Liver (tissue), 9 donors: ENCODE results near the gene UBE2L5. TPM values are rescaled to one million over a fixed set of nuclear protein-coding genes. Genes with fewer than 3 reads are reported as not detected.

ENCODE experiments used
- DNase-seq: peaks from one replicate; pipeline ENCODE4 v3.0.0-alpha.2; 2017; ENCODE audit warnings: low spot score
- H3K27ac ChIP-seq, 2 donors: one replicate each; pipeline ENCODE4 v1.7.0; 2013; ENCODE audit warnings: inconsistent platforms in 2 of 2, low read length in 2 of 2, control low read depth in 1 of 2, low read depth in 1 of 2, mild to moderate bottlenecking in 1 of 2
- H3K27me3 ChIP-seq, 4 donors: one replicate each; pipeline versions ENCODE4 v1.6.1 to v1.7.0; 2013; ENCODE audit warnings: low read length in 3 of 4, inconsistent platforms in 1 of 4, mild to moderate bottlenecking in 1 of 4, moderate library complexity in 1 of 4; ENCODE audit not compliant: control insufficient read depth in 4 of 4, insufficient read depth in 4 of 4
- H3K36me3 ChIP-seq, 4 donors: one replicate each; pipeline versions ENCODE4 v1.6.1 to v1.7.0; 2013; ENCODE audit warnings: low read length in 3 of 4, mild to moderate bottlenecking in 3 of 4, low read depth in 1 of 4, moderate library complexity in 1 of 4; ENCODE audit not compliant: control insufficient read depth in 4 of 4, insufficient read depth in 3 of 4
- H3K4me1 ChIP-seq, 4 donors: one replicate each; pipeline versions ENCODE4 v1.6.1 to v1.7.0; 2013; ENCODE audit warnings: low read length in 3 of 4, mild to moderate bottlenecking in 3 of 4, moderate library complexity in 1 of 4; ENCODE audit not compliant: control insufficient read depth in 4 of 4, insufficient read depth in 4 of 4
- H3K4me3 ChIP-seq, 3 donors: one replicate each; pipeline versions ENCODE4 v1.6.1 to v1.7.0; 2013; ENCODE audit warnings: low read length in 3 of 3, control low read depth in 1 of 3, low read depth in 1 of 3, mild to moderate bottlenecking in 1 of 3
- H3K9ac ChIP-seq, 2 donors: one replicate each; pipeline ENCODE4 v1.7.0; 2013; ENCODE audit warnings: low read length in 2 of 2, mild to moderate bottlenecking in 2 of 2, moderate library complexity in 2 of 2, control low read depth in 1 of 2, low read depth in 1 of 2
- H3K9me3 ChIP-seq, 4 donors: one replicate each; pipeline versions ENCODE4 v1.6.1 to v1.7.0; 2013; ENCODE audit warnings: low read length in 3 of 4; ENCODE audit not compliant: control insufficient read depth in 4 of 4
- EGR1 ChIP-seq, 2 donors: IDR thresholded peaks; 2 replicates each; pipeline ENCODE4 v1.6.1; 2016 to 2018; ENCODE audit warnings: antibody characterized with exemption in 2 of 2, low read depth in 2 of 2
- FOXA1 ChIP-seq: IDR thresholded peaks from 2 replicates; pipeline ENCODE4 v1.6.1; 2016; ENCODE audit warnings: antibody characterized with exemption
- FOXA2 ChIP-seq: IDR thresholded peaks from 2 replicates; pipeline ENCODE4 v1.6.1; 2016; ENCODE audit warnings: antibody characterized with exemption
- GABPA ChIP-seq, 2 donors: IDR thresholded peaks in 1 of 2; conservative IDR thresholded peaks in 1 of 2; 2 replicates each; pipeline ENCODE4 v1.6.1; 2016; ENCODE audit warnings: antibody characterized with exemption in 2 of 2, mild to moderate bottlenecking in 1 of 2, moderate library complexity in 1 of 2
- HNF4A ChIP-seq, 2 donors: conservative IDR thresholded peaks; 2 replicates each; pipeline ENCODE4 v1.6.1; 2016; ENCODE audit warnings: antibody characterized with exemption in 2 of 2, mild to moderate bottlenecking in 2 of 2
- HNF4G ChIP-seq: IDR thresholded peaks from 2 replicates; pipeline ENCODE4 v1.6.1; 2016; ENCODE audit warnings: antibody characterized with exemption
- JUND ChIP-seq, 2 donors: IDR thresholded peaks; 2 replicates each; pipeline ENCODE4 v1.6.1; 2016; ENCODE audit warnings: antibody characterized with exemption in 2 of 2
- NR2F2 ChIP-seq: IDR thresholded peaks from 2 replicates; pipeline ENCODE4 v1.6.1; 2016; ENCODE audit warnings: antibody characterized with exemption
- RAD21 ChIP-seq, 2 donors: IDR thresholded peaks; 2 replicates each; pipeline ENCODE4 v1.6.1; 2016; ENCODE audit warnings: antibody characterized with exemption in 2 of 2, mild to moderate bottlenecking in 2 of 2
- RXRA ChIP-seq, 2 donors: IDR thresholded peaks; 2 replicates each; pipeline ENCODE4 v1.6.1; 2017 to 2018; ENCODE audit warnings: antibody characterized with exemption in 2 of 2, mild to moderate bottlenecking in 1 of 2
- SP1 ChIP-seq: IDR thresholded peaks from 2 replicates; pipeline ENCODE4 v1.6.1; 2018; ENCODE audit warnings: antibody characterized with exemption, mild to moderate bottlenecking
- TAF1 ChIP-seq: conservative IDR thresholded peaks from 2 replicates; pipeline ENCODE4 v1.6.1; 2016; ENCODE audit warnings: antibody characterized with exemption, mild to moderate bottlenecking
- YY1 ChIP-seq: IDR thresholded peaks from 2 replicates; pipeline ENCODE4 v1.6.1; 2016; ENCODE audit warnings: antibody characterized with exemption, mild to moderate bottlenecking
- WGBS: extraction: QIAGEN DNeasy Blood & Tissue Kit; methylation state at CpG from one replicate; pipeline ENCODE4 v1.1.7; 2013; 5-methylcytosine and 5-hydroxymethylcytosine counted together
- polyA plus RNA-seq, 2 donors: library from polyadenylated mRNA; stranded (reverse) in 1 of 2; unstranded in 1 of 2; fragments of 200-250 nt in 1 of 2; fragments of >200 nt in 1 of 2; fragmentation: Nextera tagmentation in 1 of 2; extraction: Ambion mirVana in 1 of 2; gene quantifications; one replicate each; pipeline versions ENCODE4 v1.2.1 to v1.2.3, GENCODE V29; 2013 to 2015
- total RNA-seq, 2 donors: library from RNA; depleted of rRNA; stranded (reverse); fragments of >200 nt; gene quantifications; one replicate each; pipeline ENCODE4 v1.2.3, GENCODE V29; 2014
- TF ChIP-seq, protein P1 (sequence below): IDR thresholded peaks from 2 replicates; pipeline ENCODE4 v1.6.1; 2016; ENCODE audit warnings: antibody characterized with exemption
- TF ChIP-seq, protein P2 (sequence below): fragments of 150-350 bp; IDR thresholded peaks from 2 replicates; pipeline ENCODE4 v1.5.1; 2017; ENCODE audit warnings: improper control_type of control experiment, low read depth, low read length; ENCODE audit not compliant: missing input control
- TF ChIP-seq, protein P3 (sequence below): IDR thresholded peaks from 2 replicates; pipeline ENCODE4 v1.6.1; 2016; ENCODE audit warnings: antibody characterized with exemption
- TF ChIP-seq, protein P4 (sequence below): IDR thresholded peaks from 2 replicates; pipeline ENCODE4 v1.6.1; 2016; ENCODE audit warnings: antibody characterized with exemption
- TF ChIP-seq, protein P5 (sequence below): IDR thresholded peaks from 2 replicates; pipeline ENCODE4 v1.6.1; 2016; ENCODE audit warnings: antibody characterized with exemption, mild to moderate bottlenecking
- donor health status: healthy.
- donor health status: healthy.
- donor health status: healthy.
- donor health status: healthy.
- donor health status: healthy.

The UBE2L5 gene
- total and polyA plus RNA-seq, 4 donors: 0.10 TPM; not detected in 3

DNA sequence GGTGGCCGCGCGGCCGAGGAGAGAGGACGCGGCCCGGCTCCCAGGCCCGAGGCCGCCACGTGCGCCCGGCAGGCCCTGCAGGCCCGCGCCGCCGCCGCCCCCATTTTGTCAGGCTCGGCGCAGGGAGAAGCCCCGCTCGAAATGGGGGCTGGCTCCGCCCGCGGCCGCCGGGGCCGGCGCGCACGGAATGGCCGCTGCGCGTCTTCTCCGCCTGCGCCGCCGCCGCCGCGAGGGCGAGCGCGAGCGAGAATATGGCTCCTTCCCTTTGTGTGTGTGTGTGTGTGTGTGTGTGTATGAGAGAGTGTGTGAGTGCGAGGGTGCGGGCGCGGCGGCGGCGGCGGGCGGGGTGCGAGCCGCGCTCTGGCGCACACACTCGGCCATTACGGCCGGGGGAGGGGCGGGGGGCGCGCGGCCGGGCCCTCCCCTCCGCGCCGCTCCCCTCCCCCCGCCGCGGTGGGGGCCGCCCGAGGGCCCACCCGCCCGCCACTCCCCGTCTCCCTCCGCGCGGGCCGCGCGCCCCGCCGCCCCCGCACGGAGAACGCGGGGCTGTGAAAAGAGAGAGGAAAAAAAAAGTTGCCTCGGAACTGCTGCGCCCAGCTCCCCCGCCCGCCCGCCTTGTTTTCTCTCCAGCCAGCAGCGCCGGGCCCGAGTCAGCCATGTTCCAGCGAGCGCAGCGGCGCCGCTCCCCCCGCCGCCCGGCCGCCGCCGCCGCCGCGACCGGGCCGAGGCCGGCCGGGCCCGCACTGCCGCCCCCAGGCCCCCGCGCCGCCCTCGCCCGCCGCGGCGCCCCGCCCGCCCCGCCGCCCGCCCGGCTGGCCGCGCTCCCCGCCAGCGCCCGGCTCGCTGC is 42.4 kb downstream of the UBE2L5 start:
- WGBS: under 1% methylated on average over 134 of the region's 136 CpGs
- peak overlapping the region; percentile 98 to 99 for H3K27ac ChIP-seq
- DNase-seq: peak; percentile 81
- peak overlapping the region; percentile 89 to 96 for H3K9ac ChIP-seq
- peaks cover 0 to 8% (median 5%) of the 10 kb centered on the region in 4 donors for H3K36me3 ChIP-seq
- H3K4me3 ChIP-seq: peak overlapping the region; percentile 74 to 98 (median 91)
- TF ChIP-seq HNF4G (no peak), SP1 (no peak), EGR1 (IDR thresholded peaks at IDR 0.05; ENCODE audit: low read depth in 2 of 2) (peak; percentile 2 to 49), FOXA1 (peak; percentile 0), HNF4A (conservative IDR thresholded peaks at IDR 0.05) (no peak)
- TF ChIP-seq, protein P1, sequence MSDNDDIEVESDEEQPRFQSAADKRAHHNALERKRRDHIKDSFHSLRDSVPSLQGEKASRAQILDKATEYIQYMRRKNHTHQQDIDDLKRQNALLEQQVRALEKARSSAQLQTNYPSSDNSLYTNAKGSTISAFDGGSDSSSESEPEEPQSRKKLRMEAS: no peak
- TF ChIP-seq, protein P2, sequence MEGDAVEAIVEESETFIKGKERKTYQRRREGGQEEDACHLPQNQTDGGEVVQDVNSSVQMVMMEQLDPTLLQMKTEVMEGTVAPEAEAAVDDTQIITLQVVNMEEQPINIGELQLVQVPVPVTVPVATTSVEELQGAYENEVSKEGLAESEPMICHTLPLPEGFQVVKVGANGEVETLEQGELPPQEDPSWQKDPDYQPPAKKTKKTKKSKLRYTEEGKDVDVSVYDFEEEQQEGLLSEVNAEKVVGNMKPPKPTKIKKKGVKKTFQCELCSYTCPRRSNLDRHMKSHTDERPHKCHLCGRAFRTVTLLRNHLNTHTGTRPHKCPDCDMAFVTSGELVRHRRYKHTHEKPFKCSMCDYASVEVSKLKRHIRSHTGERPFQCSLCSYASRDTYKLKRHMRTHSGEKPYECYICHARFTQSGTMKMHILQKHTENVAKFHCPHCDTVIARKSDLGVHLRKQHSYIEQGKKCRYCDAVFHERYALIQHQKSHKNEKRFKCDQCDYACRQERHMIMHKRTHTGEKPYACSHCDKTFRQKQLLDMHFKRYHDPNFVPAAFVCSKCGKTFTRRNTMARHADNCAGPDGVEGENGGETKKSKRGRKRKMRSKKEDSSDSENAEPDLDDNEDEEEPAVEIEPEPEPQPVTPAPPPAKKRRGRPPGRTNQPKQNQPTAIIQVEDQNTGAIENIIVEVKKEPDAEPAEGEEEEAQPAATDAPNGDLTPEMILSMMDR: no peak
- H3K27me3 ChIP-seq: no peaks in the 10 kb centered on the region
- peaks cover 3 to 31% (median 21%) of the 10 kb centered on the region in 4 donors for H3K4me1 ChIP-seq
- H3K9me3 ChIP-seq: no peaks in the 10 kb centered on the region

DNA sequence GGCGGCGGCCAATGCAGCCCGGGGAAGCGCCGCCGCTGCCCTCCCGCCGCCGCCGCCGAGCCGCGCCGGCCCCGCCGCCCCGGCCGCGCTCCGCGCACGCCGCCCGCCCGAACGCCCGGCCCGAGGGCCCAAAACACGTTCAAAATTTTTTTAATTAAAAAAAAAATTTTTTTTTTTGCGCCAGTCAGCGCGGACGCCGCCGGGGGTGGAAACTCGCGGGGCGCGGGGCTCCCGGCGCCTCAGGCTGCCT is 43.0 kb downstream of the UBE2L5 start:
- under 1% methylated on average over 41 of the region's 41 CpGs for WGBS
- TF ChIP-seq, protein P3, sequence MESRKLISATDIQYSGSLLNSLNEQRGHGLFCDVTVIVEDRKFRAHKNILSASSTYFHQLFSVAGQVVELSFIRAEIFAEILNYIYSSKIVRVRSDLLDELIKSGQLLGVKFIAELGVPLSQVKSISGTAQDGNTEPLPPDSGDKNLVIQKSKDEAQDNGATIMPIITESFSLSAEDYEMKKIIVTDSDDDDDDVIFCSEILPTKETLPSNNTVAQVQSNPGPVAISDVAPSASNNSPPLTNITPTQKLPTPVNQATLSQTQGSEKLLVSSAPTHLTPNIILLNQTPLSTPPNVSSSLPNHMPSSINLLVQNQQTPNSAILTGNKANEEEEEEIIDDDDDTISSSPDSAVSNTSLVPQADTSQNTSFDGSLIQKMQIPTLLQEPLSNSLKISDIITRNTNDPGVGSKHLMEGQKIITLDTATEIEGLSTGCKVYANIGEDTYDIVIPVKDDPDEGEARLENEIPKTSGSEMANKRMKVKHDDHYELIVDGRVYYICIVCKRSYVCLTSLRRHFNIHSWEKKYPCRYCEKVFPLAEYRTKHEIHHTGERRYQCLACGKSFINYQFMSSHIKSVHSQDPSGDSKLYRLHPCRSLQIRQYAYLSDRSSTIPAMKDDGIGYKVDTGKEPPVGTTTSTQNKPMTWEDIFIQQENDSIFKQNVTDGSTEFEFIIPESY: no peak
- no peak for TF ChIP-seq GABPA (IDR thresholded peaks at IDR 0.05 in 1 of 2, conservative IDR thresholded peaks at IDR 0.05 in 1 of 2)
- TF ChIP-seq RXRA (IDR thresholded peaks at IDR 0.05): no peak
- no peak for TF ChIP-seq FOXA1
- TF ChIP-seq JUND (IDR thresholded peaks at IDR 0.05): no peak
- no peak for TF ChIP-seq YY1
- no peak for TF ChIP-seq HNF4A (conservative IDR thresholded peaks at IDR 0.05)
- no peak for TF ChIP-seq EGR1 (IDR thresholded peaks at IDR 0.05; ENCODE audit: low read depth in 2 of 2)
- TF ChIP-seq NR2F2: no peak
- TF ChIP-seq FOXA2: no peak
- TF ChIP-seq, protein P4, sequence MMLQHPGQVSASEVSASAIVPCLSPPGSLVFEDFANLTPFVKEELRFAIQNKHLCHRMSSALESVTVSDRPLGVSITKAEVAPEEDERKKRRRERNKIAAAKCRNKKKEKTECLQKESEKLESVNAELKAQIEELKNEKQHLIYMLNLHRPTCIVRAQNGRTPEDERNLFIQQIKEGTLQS: no peak
- TF ChIP-seq, protein P5, sequence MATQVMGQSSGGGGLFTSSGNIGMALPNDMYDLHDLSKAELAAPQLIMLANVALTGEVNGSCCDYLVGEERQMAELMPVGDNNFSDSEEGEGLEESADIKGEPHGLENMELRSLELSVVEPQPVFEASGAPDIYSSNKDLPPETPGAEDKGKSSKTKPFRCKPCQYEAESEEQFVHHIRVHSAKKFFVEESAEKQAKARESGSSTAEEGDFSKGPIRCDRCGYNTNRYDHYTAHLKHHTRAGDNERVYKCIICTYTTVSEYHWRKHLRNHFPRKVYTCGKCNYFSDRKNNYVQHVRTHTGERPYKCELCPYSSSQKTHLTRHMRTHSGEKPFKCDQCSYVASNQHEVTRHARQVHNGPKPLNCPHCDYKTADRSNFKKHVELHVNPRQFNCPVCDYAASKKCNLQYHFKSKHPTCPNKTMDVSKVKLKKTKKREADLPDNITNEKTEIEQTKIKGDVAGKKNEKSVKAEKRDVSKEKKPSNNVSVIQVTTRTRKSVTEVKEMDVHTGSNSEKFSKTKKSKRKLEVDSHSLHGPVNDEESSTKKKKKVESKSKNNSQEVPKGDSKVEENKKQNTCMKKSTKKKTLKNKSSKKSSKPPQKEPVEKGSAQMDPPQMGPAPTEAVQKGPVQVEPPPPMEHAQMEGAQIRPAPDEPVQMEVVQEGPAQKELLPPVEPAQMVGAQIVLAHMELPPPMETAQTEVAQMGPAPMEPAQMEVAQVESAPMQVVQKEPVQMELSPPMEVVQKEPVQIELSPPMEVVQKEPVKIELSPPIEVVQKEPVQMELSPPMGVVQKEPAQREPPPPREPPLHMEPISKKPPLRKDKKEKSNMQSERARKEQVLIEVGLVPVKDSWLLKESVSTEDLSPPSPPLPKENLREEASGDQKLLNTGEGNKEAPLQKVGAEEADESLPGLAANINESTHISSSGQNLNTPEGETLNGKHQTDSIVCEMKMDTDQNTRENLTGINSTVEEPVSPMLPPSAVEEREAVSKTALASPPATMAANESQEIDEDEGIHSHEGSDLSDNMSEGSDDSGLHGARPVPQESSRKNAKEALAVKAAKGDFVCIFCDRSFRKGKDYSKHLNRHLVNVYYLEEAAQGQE: no peak
- no peak for TF ChIP-seq RAD21 (IDR thresholded peaks at IDR 0.05)
- no peak for TF ChIP-seq HNF4G
- TF ChIP-seq TAF1: no peak
- TF ChIP-seq, protein P2: no peak
- TF ChIP-seq, protein P1: no peak
- no peak for TF ChIP-seq SP1

More for the DNA sequence above, 43.0 kb downstream of the UBE2L5 start:
- Histone ChIP-seq H3K9ac (peak overlapping the region; percentile 42 to 88), H3K27ac (peak overlapping the region; percentile 97 to 98), H3K4me1 (peaks cover 3 to 31% (median 21%) of the 10 kb centered on the region in 4 donors), H3K4me3 (peak overlapping the region; percentile 67 to 98 (median 74)), H3K9me3 (no peaks in the 10 kb centered on the region), H3K27me3 (no peaks in the 10 kb centered on the region), H3K36me3 (peaks cover 0 to 8% (median 5%) of the 10 kb centered on the region in 4 donors)
- no peak for DNase-seq
